IgD-negative memory B cell (primary cell): Measurements from ENCODE around the gene TF. TPM values are rescaled to one million over a fixed set of nuclear protein-coding genes. Genes with fewer than 3 reads are reported as not detected.

Experiments used
- H3K27ac Mint-ChIP-seq, 3 donors: one replicate each; pipeline ENCODE4 v1.8.0; 2020 to 2022; ENCODE audit warnings: mild to moderate bottlenecking in 3 of 3, mixed read lengths in 3 of 3, moderate library complexity in 1 of 3
- H3K27me3 Mint-ChIP-seq: one replicate; pipeline ENCODE4 v1.8.0; 2021; ENCODE audit warnings: mixed read lengths
- H3K36me3 Mint-ChIP-seq: one replicate; pipeline ENCODE4 v1.8.0; 2020; ENCODE audit warnings: mild to moderate bottlenecking, mixed read lengths
- H3K4me1 Mint-ChIP-seq, 3 donors: one replicate each; pipeline ENCODE4 v1.8.0; 2020 to 2022; ENCODE audit warnings: mixed read lengths in 3 of 3, mild to moderate bottlenecking in 1 of 3
- H3K4me3 Mint-ChIP-seq, 4 donors: one replicate each; pipeline ENCODE4 v1.8.0; 2020 to 2022; ENCODE audit warnings: mild to moderate bottlenecking in 4 of 4, mixed read lengths in 4 of 4, moderate library complexity in 3 of 4
- H3K9me3 Mint-ChIP-seq, 3 donors: one replicate each; pipeline ENCODE4 v1.8.0; 2020 to 2021; ENCODE audit warnings: mixed read lengths in 3 of 3, mild to moderate bottlenecking in 1 of 3
- polyA plus RNA-seq: library from polyadenylated mRNA; unstranded; fragments of 300-500 nt; fragmentation: Illumina TruSeq; gene quantifications from one replicate; pipeline ENCODE4 v1.2.3, GENCODE V29; 2021

The TF gene
- polyA plus RNA-seq, 1 donor from 2014 or later, result not detected

- H3K27ac Mint-ChIP-seq, result no peak overlapping the region
- H3K4me1 Mint-ChIP-seq, result no peaks in the 10 kb centered on the region
- H3K9me3 Mint-ChIP-seq, result no peaks in the 10 kb centered on the region
- H3K27me3 Mint-ChIP-seq, result no peaks in the 10 kb centered on the region
- H3K36me3 Mint-ChIP-seq, result peaks cover 1% of the 10 kb centered on the region
- H3K4me3 Mint-ChIP-seq, result no peak overlapping the region
These were observed 93.0 kb downstream of the TF start for GRCh38 chr3:133838916-133839800.

DNA sequence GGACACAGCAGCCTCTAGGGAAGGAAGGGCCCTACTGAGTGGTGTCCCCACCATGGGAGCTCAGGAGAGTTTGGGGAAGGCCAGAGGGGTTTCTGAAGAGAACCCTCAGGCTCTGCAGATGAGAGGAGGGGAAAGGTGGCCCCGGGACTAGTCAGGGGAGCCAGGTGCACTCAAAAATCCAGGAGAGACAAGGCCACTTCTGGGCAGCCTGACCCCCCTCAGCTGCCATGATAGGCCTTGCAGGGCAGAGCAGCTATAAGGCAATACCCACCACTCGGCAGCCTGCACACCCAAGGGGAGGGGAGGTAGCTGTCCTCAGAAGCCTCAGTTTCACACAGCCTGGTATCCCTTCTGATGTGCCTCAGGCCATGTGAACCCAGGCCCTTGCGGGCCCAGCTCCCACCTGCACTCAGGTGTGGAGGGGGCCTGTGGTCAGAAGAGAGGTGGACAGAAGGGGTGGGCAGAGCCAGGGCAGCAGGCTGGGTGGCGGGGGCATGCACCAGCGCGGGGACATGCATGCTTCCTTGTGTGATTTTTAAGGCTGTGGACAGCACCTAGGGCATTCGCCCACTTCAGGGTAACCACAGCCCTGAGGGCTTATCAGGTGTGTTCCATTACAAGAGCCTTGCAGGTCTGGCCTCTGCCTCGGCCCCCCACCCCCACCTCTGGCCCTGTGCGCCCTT is 94.0 kb downstream of the TF start:
- H3K27me3 Mint-ChIP-seq, result no peaks in the 10 kb centered on the region
- H3K9me3 Mint-ChIP-seq, result no peaks in the 10 kb centered on the region
- H3K4me3 Mint-ChIP-seq, result no peak overlapping the region
- no peaks in the 10 kb centered on the region for H3K4me1 Mint-ChIP-seq
- no peak overlapping the region for H3K27ac Mint-ChIP-seq
- H3K36me3 Mint-ChIP-seq, result peaks cover 2% of the 10 kb centered on the region

GRCh38 chr3:133840767-133841166 is 94.6 kb downstream of the TF start:
- H3K9me3 Mint-ChIP-seq, result peaks cover 0 to 3% (median 0%) of the 10 kb centered on the region in 3 donors
- H3K4me3 Mint-ChIP-seq, result no peak overlapping the region
- H3K27ac Mint-ChIP-seq, result no peak overlapping the region
- peaks cover 2% of the 10 kb centered on the region for H3K36me3 Mint-ChIP-seq
- H3K4me1 Mint-ChIP-seq, result no peaks in the 10 kb centered on the region
- no peaks in the 10 kb centered on the region for H3K27me3 Mint-ChIP-seq

- no peaks in the 10 kb centered on the region for H3K27me3 Mint-ChIP-seq
- H3K9me3 Mint-ChIP-seq, result peaks cover 0 to 3% (median 0%) of the 10 kb centered on the region in 3 donors
- peaks cover 2% of the 10 kb centered on the region for H3K36me3 Mint-ChIP-seq
- no peak overlapping the region for H3K27ac Mint-ChIP-seq
- H3K4me1 Mint-ChIP-seq, result no peaks in the 10 kb centered on the region
- no peak overlapping the region for H3K4me3 Mint-ChIP-seq
These were observed 95.0 kb downstream of the TF start for GRCh38 chr3:133841196-133841595.

GRCh38 chr3:133842158-133842557 is 96.0 kb downstream of the TF start:
- peaks cover 2% of the 10 kb centered on the region for H3K36me3 Mint-ChIP-seq
- peaks cover 0 to 3% (median 0%) of the 10 kb centered on the region in 3 donors for H3K9me3 Mint-ChIP-seq

DNA sequence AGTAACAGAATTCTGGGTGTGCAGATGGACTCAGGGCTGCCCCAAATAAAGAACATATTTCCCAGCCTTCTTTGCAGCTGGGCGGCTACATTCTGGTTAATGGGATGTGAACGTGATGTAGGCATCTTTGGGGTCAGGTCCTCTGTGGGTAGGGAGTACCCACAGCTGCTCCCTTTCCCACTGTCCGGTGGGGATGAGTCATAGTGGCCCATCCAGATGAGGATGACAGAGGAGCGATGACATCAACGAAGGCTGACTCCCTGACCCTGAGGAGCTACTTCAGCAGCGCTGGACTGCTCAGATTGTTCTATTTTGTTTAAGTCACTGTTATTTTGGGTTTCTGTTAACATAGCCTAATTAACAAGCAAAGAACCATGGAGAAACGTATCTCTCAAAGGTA is 97.4 kb downstream of the TF start:
- Mint-ChIP-seq H3K36me3 (peaks cover 2% of the 10 kb centered on the region), H3K9me3 (peaks cover 0 to 3% (median 0%) of the 10 kb centered on the region in 3 donors), H3K27ac (no peak overlapping the region), H3K4me1 (no peaks in the 10 kb centered on the region), H3K4me3 (no peak overlapping the region), H3K27me3 (peaks cover 3% of the 10 kb centered on the region)

More at GRCh38 chr3:133842158-133842557, 96.0 kb downstream of the TF start:
- Mint-ChIP-seq H3K4me3 (no peak overlapping the region), H3K27me3 (no peaks in the 10 kb centered on the region), H3K27ac (no peak overlapping the region), H3K4me1 (no peaks in the 10 kb centered on the region)

DNA sequence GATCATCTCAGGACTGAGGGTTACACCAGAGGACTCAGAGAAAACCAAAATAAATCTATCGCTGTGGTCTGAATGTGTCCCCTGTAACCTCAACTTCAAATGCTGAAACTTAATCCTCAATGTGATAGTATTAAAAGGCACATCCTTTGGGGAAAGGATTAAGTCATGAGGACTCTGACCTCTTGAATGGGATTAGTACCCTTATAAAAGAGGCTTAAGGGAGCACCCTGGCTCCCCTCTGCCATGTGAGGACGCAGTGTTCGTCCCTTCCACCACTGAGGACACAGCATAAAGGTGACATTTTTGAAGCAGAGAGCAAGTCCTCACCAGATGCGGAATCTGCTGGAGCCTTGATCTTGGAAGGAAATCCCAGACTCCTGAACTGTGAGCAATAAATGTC is 98.9 kb downstream of the TF start:
- Mint-ChIP-seq H3K27ac (no peak overlapping the region), H3K27me3 (peaks cover 3% of the 10 kb centered on the region), H3K9me3 (peaks cover 0 to 7% (median 2%) of the 10 kb centered on the region in 3 donors), H3K36me3 (peaks cover 2% of the 10 kb centered on the region), H3K4me3 (no peak overlapping the region), H3K4me1 (no peaks in the 10 kb centered on the region)

Other genes with a start within 250 kb of the TF start
- gene CDV3, start 172.7 kb upstream of the TF start, polyA plus RNA-seq, result 39.7 TPM
- 13.7 TPM for gene TOPBP1, start 84.5 kb upstream of the TF start, polyA plus RNA-seq
- gene SRPRB, start 59.4 kb downstream of the TF start, polyA plus RNA-seq, result 34.6 TPM
- 0.36 TPM for gene RAB6B, start 149.5 kb downstream of the TF start, polyA plus RNA-seq